ENCODE results near the gene TTC17.

The TTC17 gene

DNA sequence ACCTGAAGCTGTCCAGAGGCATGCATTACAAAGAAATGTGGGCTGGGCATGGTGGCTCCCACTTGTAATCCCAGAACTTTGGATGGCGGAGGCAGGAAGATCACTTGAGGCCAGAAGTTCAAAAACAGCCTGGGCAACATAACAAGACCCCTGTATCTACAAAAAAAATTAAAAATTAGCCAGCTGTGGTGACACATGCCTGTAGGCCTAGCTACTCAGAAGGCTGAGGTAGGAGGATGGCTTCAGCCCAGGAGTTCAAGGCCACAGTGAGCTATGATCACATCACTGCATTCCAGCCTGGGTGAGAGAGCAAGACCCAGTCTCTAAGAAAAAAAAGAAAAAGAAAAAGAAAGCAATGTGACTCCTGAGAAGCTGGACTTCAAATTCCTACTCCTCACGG is 183.3 kb downstream of the TTC17 start:
- DNase-seq (ENCODE audit: low spot score): no peak

DNA sequence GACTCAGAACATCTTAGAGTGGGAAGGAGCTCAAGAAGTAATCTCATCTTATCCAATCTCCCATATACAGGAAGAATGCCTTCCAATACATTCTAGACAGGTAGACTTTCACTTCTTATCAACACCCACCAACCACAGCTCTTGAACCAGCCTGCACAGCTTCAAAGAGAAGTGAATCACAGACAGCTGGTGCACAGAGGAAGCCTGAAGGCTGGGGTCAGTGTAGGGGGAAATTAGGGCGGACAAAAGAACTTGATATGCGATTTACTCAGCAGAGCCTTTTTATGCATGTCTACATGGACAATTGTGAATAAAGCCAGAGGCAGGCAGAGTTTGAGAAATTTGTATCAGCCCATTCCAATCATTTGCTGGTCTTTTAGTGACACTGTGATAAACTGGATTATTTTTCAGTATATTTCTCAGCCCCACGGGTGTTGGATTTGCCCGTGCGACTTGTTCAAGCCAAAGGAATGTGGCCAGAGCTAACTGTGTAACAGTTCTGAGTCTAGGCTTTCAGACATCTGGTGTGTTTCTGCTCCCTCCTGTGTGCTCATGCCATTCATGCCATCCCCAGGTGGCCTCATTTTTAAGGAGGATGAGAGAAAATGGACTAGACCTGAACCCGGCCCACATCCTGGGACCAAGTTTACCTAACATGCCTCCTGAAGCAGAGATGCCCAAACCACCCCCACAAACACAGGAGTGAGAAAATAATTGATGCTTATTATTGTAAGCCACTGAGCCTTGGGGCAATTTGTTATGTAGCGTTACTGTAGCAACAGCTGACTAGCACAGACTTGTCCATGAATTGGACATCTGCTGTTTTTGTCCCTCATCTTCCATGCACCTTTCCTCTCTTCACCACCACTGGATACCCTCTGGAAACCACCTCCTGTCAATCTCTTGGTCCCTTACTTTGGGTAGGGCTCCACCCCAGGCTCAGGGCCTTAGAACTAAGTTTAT is 184.3 kb downstream of the TTC17 start:
- peak; percentile 40 for DNase-seq (ENCODE audit: low spot score)
